GM18520 (cell line): ENCODE results near the gene KCNJ14.

ENCODE experiments used
- ATAC-seq: cut with Tn5 transposase; IDR thresholded peaks from one replicate; pipeline ENCODE4 v1.9.1; 2021; ENCODE audit not compliant: unreplicated experiment

Gene KCNJ14

GRCh38 chr19:48502350-48503018 lies 47.1 kb downstream of the KCNJ14 start:
- no peak for ATAC-seq

GRCh38 chr19:48506138-48506733 lies 50.9 kb downstream of the KCNJ14 start:
- no peak for ATAC-seq

GRCh38 chr19:48507911-48508439 lies 52.6 kb downstream of the KCNJ14 start:
- no peak for ATAC-seq

GRCh38 chr19:48508729-48509411 lies 53.5 kb downstream of the KCNJ14 start:
- ATAC-seq, result no peak

- ATAC-seq, result no peak
Measured at GRCh38 chr19:48509467-48510194, 54.3 kb downstream of the KCNJ14 start.

- ATAC-seq, result no peak
Measured at GRCh38 chr19:48510421-48511268, 55.3 kb downstream of the KCNJ14 start.

GRCh38 chr19:48511321-48511731 lies 56.0 kb downstream of the KCNJ14 start:
- no peak for ATAC-seq

GRCh38 chr19:48511800-48512503 lies 56.6 kb downstream of the KCNJ14 start, which contains the start of gene LMTK3:
Gene LMTK3, minus strand, starts transcription at chr19:48511835. Its CDS starts 259 bp downstream, at chr19:48511576.
- ATAC-seq, result no peak

- no peak for ATAC-seq
Measured at GRCh38 chr19:48512504-48513288, 57.3 kb downstream of the KCNJ14 start.

- ATAC-seq, result no peak
Measured at GRCh38 chr19:48513289-48514122, 58.1 kb downstream of the KCNJ14 start.

GRCh38 chr19:48514123-48514458 lies 58.7 kb downstream of the KCNJ14 start:
- ATAC-seq, result no peak

GRCh38 chr19:48516536-48516935 lies 61.2 kb downstream of the KCNJ14 start:
- no peak for ATAC-seq
